Esophagus mucosa (tissue), 1 donor: ENCODE measurements around the gene FSIP1. TPM values are rescaled to one million over a fixed set of nuclear protein-coding genes. Genes with fewer than 3 reads are reported as not detected.

Experiments
- ATAC-seq: fragments of 200-7000 bp; cut with Tn5 transposase; one replicate; pipeline ENCODE4 v1.9.1; 2020
- total RNA-seq: library from RNA; stranded (reverse); gene quantifications from one replicate; pipeline ENCODE4 v1.2.4, GENCODE V29; 2023
- donor health status: DM: yes; HTN: yes; CAD: no.

FSIP1 gene
- total RNA-seq, 1 donor from 2014 or later: 0.28 TPM

GRCh38 chr15:39720081-39720480 lies 62.6 kb downstream of the FSIP1 start:
- no peak for ATAC-seq

DNA sequence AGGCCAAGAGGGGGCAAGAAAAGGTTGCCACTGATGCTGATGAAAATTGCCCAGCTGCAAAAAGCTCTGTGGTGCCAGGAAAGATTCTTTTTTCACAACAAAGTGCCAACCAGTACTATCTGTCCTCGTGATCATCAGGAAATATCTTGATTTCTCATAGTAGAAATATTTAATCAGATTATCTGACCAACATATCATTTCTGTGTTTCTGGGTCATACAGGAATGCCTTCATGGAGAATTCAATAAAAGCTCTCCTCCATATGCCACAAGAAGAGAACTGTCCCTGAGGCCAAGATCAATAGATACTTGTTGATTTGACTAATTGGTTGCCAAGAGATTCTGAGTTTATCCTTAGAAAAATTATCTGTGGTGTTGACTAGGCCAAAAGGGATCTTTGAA lies 63.5 kb downstream of the FSIP1 start:
- no peak for ATAC-seq

GRCh38 chr15:39717134-39717533 lies 65.5 kb downstream of the FSIP1 start:
- ATAC-seq: no peak

- no peak for ATAC-seq
These were observed 68.4 kb downstream of the FSIP1 start for GRCh38 chr15:39714251-39714650.

- no peak for ATAC-seq
These were observed 68.8 kb downstream of the FSIP1 start for GRCh38 chr15:39713846-39714245.

GRCh38 chr15:39710681-39711080 lies 72.0 kb downstream of the FSIP1 start:
- ATAC-seq: no peak

GRCh38 chr15:39709941-39710340 lies 72.7 kb downstream of the FSIP1 start:
- ATAC-seq: no peak

DNA sequence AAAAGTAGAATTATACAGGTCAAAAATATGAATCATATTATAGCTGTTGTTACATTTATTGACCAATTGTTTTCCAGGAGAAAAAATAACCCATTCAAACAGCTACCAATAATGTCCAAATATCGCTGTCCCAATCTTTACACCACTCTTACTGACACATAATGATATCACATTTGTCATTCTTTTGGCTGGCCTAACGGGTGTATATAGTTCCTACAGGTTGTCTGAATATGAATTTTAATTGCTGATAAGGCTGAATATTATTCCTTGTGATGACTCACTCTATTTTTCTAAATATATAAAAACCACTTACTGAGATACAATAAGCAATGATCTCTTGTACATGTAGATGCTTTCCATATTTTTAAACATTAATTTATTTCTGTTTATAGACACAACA lies 76.4 kb downstream of the FSIP1 start:
- no peak for ATAC-seq

GRCh38 chr15:39704689-39705088 lies 78.0 kb downstream of the FSIP1 start:
- ATAC-seq: no peak

- ATAC-seq: no peak
These were observed 78.4 kb downstream of the FSIP1 start for GRCh38 chr15:39704235-39704634.

DNA sequence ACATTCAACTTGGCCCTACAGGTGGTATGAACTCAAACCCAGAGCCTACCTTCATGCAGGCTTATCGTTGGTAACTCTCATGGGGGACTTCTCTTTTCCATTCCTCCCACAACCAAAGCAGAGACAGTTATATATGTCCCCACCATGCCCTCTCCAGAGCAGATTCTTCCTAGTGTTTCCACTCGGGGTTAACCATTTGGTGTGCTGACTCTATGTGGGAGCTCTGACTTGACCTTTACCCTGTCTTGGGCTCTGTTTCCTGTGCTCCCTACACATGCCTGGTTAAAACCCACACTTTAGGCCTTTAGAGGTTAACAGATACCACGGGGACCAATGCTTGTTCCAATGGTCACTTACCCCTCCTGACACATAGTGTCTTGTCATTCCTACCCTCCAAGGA lies 80.7 kb downstream of the FSIP1 start:
- no peak for ATAC-seq

- ATAC-seq: no peak
These were observed 82.3 kb downstream of the FSIP1 start for GRCh38 chr15:39700375-39700700.

- ATAC-seq: no peak
These were observed 82.9 kb downstream of the FSIP1 start for GRCh38 chr15:39699516-39700374.

GRCh38 chr15:39698444-39699390 lies 83.9 kb downstream of the FSIP1 start:
- no peak for ATAC-seq

DNA sequence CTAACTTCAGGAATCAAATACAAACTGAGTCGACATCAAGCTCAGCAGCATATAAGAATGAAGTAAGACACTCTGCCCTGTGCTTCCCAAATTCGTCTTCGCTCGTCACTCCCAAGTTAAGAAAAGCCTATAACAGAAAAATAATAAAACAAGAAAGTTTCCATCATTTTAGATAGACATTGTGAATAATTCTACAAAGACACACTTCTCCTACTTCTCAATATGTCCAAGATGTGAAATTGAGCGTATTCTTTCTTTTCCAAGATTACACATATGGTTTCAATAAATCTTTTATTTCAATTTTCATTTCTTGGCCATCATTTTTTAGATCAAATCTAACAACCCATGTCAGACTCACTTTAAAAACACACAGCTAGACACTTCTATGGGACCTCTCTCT lies 85.1 kb downstream of the FSIP1 start:
- no peak for ATAC-seq

GRCh38 chr15:39695793-39696192 lies 86.8 kb downstream of the FSIP1 start:
- no peak for ATAC-seq

DNA sequence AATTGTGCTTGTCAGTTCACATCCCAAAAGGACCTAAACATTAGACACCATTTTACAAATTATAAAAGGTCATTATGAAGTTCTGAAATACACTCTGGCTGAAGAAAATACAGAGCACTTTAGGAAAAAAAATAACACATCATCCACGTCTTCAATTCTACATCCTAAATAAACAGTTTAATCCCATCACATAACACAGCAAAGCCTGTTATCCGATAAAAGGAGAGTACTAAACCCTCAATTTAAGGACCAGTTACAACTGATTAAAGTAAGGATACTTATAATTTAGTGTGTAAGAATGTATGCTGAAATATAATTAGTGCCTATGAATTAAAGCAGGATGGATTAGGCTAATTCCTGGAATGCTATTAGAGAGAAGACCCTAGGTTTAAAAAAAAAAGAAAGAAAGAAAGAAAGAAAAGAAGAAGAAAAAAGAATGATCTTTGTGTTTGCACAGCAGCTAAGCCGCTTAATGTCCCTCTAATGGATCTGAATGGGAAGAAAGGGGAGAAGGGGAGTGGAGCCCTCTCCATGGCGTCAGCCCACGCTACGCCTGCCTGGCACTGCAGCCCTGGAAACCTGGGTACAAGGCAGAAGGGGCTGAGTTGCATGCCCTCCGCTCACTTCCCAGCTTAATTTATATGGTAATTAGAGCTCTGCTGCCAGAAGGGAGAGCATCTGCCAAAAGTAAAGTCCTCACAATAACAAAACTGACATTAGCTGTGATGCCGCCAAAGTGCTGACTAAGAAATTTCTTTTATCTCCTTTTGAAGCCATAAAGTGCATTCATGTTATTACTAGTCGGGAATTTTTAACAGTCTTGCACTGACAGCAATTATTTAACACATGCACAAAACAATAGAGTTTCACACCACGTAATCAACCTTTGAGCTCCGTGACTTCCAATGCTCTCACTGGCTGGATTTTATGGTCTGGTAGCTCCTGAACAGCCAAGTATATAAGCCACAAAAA lies 90.0 kb downstream of the FSIP1 start:
- peak; percentile 84 for ATAC-seq

- no peak for ATAC-seq
These were observed 91.6 kb downstream of the FSIP1 start for GRCh38 chr15:39690881-39691634.

- ATAC-seq: no peak
These were observed 94.7 kb downstream of the FSIP1 start for GRCh38 chr15:39687965-39688364.

DNA sequence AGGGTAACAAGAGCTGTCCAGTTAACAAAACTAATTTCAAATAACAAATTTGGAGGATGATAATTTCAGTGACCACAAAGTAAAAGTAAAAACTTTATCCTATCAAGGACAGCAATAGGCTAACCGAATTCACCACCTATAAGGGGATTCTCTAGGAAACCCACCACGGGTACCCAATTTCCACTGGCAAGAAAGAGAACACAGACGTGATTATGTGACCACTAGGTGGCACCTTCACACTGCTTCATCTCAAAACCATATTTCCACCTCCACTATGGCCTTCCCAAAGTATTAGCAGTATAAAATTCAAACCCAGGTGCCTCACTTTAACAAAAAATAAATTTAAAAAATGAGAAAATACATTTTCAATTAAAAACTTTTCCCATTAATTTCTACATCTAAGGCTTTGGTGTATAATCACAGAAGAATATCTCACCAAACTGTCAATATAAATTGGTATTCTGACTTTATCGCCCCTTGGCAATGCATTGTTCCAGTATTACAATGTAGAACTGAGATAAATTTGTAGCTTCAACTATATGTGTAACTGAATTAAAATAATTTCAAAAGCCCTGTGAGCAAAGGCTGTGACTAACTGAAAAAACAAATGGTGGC lies 96.5 kb downstream of the FSIP1 start:
- ATAC-seq: no peak

DNA sequence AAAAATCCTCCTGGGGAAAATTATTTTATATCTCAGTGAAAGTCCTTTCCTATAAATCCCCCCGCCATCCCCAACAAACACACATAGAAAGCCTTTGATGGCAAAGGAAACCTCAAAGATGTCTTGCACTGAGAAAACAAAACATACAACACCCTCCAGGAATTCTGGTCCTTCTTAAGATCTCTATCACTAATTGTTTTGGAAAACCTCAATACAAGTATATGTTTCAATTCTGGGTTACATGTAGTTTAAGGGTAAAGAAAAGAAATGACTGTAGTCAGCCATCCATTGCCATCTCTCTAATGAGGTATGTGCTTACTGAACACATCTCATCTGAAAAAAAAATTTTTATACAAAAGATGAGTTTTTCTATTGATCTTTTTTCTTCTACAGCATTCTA lies 97.3 kb downstream of the FSIP1 start:
- ATAC-seq: no peak
